Upper lobe of right lung (tissue), 1 donor: ENCODE results near the gene SLC39A11. TPM values are rescaled to one million over a fixed set of nuclear protein-coding genes. Genes with fewer than 3 reads are reported as not detected.
A peak's percentile ranks its signal among the peaks of the same experiment; 100 is the strongest.

ENCODE experiments used
- ATAC-seq: fragments of 200-7000 bp; cut with Tn5 transposase; one replicate; pipeline ENCODE4 v1.9.1; 2020; ENCODE audit warnings: mild to moderate bottlenecking, moderate library complexity
- DNase-seq: peaks from one replicate; pipeline ENCODE4 v3.0.0-alpha.2; 2020
- H3K27ac ChIP-seq: fragments of 200-600 bp; one replicate; pipeline ENCODE4 v1.8.0; 2022
- H3K27me3 ChIP-seq: fragments of 200-600 bp; one replicate; pipeline ENCODE4 v1.8.0; 2022; ENCODE audit warnings: mild to moderate bottlenecking
- H3K36me3 ChIP-seq: fragments of 200-600 bp; one replicate; pipeline ENCODE4 v1.8.0; 2022
- H3K4me1 ChIP-seq: fragments of 200-600 bp; one replicate; pipeline ENCODE4 v1.8.0; 2022
- H3K4me3 ChIP-seq: fragments of 200-600 bp; one replicate; pipeline ENCODE4 v1.8.0; 2022; ENCODE audit warnings: mild to moderate bottlenecking
- H3K9me3 ChIP-seq: fragments of 200-600 bp; one replicate; pipeline ENCODE4 v1.8.0; 2022
- intact Hi-C: fragments of 100-400 bp; cut with DNase I; formaldehyde crosslinking; loops from one replicate; pipeline ENCODE4 v1.11.0; 2022
- total RNA-seq: library from RNA; stranded (reverse); fragmentation: NEBNext Ultra II Directional; extraction: Animal tissue kit (Norgen Biotek cat#: 25700); gene quantifications from one replicate; pipeline ENCODE4 v1.2.1, GENCODE V29; 2021
- TF ChIP-seq, protein P1 (sequence below): fragments of 200-600 bp; IDR thresholded peaks from one replicate; pipeline ENCODE4 v1.8.0; 2022; ENCODE audit warnings: antibody characterized with exemption
- donor health status: DM: no; HTN: yes; CAD: no; lungs with severe emphysema.

The SLC39A11 gene
- total RNA-seq, 1 donor from 2014 or later: 33.7 TPM

DNA sequence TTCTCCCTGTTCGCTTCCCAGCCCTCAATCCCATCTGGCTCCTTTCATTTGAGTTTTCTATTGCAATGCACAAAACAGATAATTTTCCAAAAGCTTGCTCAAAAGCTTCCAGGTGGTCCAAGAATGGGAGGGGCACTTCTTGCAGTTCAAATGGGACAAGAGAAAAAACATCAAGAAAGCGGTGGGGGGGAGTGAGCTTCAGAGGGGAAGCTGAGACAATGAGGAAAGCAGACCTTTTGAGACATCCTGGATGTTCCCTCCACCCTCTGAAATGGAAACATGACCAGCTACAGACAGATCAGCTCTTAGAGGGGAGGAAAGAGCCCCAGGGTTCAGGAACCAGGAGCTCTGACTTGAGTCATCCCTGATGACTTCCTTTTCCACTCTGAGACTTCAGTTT lies 368.2 kb downstream of the SLC39A11 start:
- Histone ChIP-seq H3K27ac (no peak overlapping the region), H3K4me3 (no peak overlapping the region), H3K36me3 (no peaks in the 10 kb centered on the region), H3K4me1 (no peaks in the 10 kb centered on the region), H3K9me3 (no peaks in the 10 kb centered on the region), H3K27me3 (no peaks in the 10 kb centered on the region)
- no peak for DNase-seq
- TF ChIP-seq, protein P1, sequence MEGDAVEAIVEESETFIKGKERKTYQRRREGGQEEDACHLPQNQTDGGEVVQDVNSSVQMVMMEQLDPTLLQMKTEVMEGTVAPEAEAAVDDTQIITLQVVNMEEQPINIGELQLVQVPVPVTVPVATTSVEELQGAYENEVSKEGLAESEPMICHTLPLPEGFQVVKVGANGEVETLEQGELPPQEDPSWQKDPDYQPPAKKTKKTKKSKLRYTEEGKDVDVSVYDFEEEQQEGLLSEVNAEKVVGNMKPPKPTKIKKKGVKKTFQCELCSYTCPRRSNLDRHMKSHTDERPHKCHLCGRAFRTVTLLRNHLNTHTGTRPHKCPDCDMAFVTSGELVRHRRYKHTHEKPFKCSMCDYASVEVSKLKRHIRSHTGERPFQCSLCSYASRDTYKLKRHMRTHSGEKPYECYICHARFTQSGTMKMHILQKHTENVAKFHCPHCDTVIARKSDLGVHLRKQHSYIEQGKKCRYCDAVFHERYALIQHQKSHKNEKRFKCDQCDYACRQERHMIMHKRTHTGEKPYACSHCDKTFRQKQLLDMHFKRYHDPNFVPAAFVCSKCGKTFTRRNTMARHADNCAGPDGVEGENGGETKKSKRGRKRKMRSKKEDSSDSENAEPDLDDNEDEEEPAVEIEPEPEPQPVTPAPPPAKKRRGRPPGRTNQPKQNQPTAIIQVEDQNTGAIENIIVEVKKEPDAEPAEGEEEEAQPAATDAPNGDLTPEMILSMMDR: no peak
- no peak for ATAC-seq
- intact Hi-C loops: no loop called here

DNA sequence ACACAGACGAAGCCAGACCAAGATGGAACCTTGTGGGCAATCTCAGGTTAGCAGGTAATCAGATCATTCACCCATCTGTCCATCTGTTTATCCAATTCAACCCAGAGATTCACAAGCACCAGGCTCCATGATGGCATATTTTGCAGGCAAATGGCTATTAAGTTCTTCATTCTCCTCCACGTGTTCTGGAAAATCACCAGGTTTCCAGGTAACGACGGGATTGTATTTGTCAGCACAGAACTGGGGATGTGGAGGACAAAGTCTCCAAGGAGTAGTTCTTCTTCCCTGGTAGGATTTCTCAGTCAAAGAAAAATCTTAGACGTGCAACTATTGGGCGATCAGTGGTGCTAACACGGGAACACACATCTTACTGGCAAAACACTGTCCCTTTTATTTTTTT lies 368.8 kb downstream of the SLC39A11 start:
- H3K36me3 ChIP-seq: no peaks in the 10 kb centered on the region
- DNase-seq (no peak), ATAC-seq (no peak)
- no peaks in the 10 kb centered on the region for H3K4me1 ChIP-seq
- H3K27me3 ChIP-seq: no peaks in the 10 kb centered on the region
- H3K4me3 ChIP-seq: no peak overlapping the region
- no peak overlapping the region for H3K27ac ChIP-seq
- TF ChIP-seq, protein P1: no peak
- H3K9me3 ChIP-seq: no peaks in the 10 kb centered on the region
- intact Hi-C loops: no loop called here

DNA sequence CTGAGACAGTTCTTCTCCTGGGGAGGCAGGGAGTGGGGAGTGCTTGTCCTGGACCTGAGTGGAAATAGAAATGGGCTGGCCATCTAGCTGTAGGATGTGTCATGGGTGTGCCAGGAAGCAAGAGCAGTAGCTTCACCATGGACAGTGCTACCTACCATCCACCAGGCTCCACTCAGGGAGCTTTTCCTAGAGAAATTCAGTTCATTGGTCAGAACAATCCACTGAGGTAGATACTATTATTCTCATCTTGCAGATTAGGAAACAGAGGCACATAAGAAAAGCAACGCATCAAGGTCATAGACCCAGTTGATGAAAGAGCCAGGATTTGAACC lies 372.0 kb downstream of the SLC39A11 start:
- DNase-seq (no peak), ATAC-seq (no peak)
- H3K27ac ChIP-seq: no peak overlapping the region
- H3K27me3 ChIP-seq: no peaks in the 10 kb centered on the region
- no peak overlapping the region for H3K4me3 ChIP-seq
- no peaks in the 10 kb centered on the region for H3K36me3 ChIP-seq
- H3K4me1 ChIP-seq: no peaks in the 10 kb centered on the region
- intact Hi-C loops: no loop called here
- TF ChIP-seq, protein P1: no peak
- H3K9me3 ChIP-seq: no peaks in the 10 kb centered on the region

DNA sequence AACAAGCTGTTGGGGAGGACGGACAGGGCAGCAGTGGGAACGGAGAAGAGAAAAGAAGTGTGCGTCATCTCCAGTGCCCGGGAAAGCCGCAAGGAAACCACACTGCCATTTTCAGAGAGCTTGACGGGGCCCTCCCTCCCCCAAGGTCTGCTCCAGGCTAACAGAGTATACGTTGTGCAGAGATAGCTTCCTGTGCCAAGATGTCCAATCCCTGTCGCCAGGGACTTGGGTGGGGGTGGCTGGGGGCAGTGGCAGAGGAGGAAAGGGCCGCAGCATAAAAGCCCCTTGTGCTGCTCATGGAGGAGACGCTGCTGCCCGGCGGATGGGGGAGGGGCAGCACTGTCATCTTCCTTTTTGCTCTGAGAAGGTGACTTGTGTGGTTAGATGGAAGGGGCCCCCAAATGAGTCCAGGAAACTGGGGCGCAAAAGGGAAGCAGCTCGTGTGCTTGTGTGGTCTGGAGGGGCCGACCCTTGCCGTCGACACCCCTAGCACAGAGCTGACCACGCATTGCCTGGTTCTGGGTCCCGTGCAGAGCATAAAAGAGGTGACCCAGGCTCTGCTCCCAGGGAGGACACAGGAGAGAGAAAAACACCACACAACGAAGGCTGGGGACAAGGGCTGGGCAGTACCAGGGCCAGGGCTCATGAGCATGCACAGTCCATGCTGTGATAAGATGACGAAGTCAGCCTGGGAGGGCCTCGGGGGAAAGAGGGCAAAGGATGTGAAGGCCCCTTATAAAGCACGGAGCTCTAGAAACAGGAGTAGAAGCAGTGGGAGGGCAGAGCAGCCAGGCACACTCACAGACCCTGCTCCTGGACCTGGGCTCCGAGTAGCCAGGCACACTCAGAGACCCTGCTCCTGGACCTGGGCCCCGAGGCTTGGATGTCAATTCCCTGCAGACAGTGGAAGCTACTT lies 372.7 kb downstream of the SLC39A11 start:
- TF ChIP-seq, protein P1: no peak
- no peaks in the 10 kb centered on the region for H3K27me3 ChIP-seq
- H3K4me1 ChIP-seq: no peaks in the 10 kb centered on the region
- intact Hi-C loops: no loop called here
- no peaks in the 10 kb centered on the region for H3K36me3 ChIP-seq
- peak; percentile 34 for ATAC-seq
- no peak overlapping the region for H3K27ac ChIP-seq
- no peak overlapping the region for H3K4me3 ChIP-seq
- no peaks in the 10 kb centered on the region for H3K9me3 ChIP-seq
- no peak for DNase-seq

DNA sequence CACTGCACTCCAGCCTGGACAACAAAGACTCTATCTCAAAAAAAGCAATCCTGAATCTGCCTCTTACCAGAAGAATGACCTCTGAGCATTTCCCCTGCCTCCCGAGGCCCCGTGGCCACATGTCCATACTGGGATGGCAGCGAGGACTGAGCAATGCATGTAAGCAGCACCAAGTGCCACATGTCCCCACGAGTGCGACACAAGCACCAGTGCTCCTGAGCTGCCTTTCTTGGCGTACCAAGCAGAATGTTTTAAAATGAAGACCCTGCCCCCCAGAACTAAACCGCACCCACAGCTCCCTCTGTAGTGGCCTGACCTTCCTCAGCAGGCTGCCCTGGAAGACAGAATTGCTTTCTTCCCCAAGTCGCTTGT lies 373.3 kb downstream of the SLC39A11 start:
- Histone ChIP-seq H3K9me3 (no peaks in the 10 kb centered on the region), H3K4me1 (no peaks in the 10 kb centered on the region), H3K27ac (no peak overlapping the region), H3K36me3 (no peaks in the 10 kb centered on the region), H3K4me3 (no peak overlapping the region), H3K27me3 (no peaks in the 10 kb centered on the region)
- DNase-seq: no peak
- ATAC-seq: no peak
- intact Hi-C loops: no loop called here
- TF ChIP-seq, protein P1: no peak

DNA sequence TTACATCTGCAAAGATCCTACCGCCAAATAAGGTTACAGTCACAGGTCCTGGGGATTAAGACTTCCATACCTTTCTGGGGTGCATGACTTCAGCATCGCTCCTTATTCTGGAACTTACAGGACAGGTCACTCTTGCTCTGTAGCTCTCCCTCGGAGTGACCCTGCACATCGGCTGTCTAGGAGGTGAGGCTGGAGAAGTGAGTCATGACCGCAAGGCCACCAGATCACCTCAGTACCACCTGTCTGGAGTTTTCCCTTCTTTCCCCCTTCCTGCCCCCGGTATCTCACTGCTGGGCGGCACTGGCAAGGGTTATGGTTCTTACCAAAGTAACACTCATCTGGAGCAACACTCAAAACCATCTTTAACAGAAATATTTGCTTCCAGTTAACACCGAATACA lies 374.8 kb downstream of the SLC39A11 start:
- no peaks in the 10 kb centered on the region for H3K9me3 ChIP-seq

More for the DNA sequence above, 374.8 kb downstream of the SLC39A11 start:
- intact Hi-C loops: no loop called here
- H3K36me3 ChIP-seq: no peaks in the 10 kb centered on the region
- H3K4me3 ChIP-seq: no peak overlapping the region
- no peak for ATAC-seq
- H3K27ac ChIP-seq: no peak overlapping the region
- H3K27me3 ChIP-seq: no peaks in the 10 kb centered on the region
- no peak for DNase-seq
- TF ChIP-seq, protein P1: no peak
- H3K4me1 ChIP-seq: no peaks in the 10 kb centered on the region
